Stimulated activated CD8-positive, alpha-beta memory T cell treated with anti-CD3 and anti-CD28 coated beads, Interleukin-2, amount 100 ng/mL, for 1 hour (primary cell): ENCODE results near the gene ELL2.

Experiments used
- DNase-seq, 2 donors: peaks; one replicate each; pipeline ENCODE4 v3.0.0-alpha.2; 2020; ENCODE audit warnings: low read depth in 2 of 2

Gene ELL2

DNA sequence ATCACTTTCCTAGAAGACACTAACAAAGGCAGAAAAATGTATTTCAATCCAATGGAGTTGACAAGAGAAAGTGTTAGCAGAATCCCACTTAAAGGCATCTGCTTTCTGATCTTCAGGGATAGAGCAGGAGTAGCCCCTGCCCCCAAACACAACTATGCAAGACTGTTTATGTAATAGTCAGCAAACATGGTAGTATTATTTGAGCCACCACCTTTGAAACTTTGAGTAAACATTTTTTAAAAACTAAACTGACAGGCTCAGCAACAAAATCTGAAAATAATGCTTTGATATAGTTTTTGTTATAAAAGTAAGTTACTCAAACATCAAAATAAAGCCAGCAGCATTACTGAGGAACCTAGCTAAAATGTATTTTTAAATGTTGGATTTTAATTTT is 4.8 kb downstream of the ELL2 start:
- no peak for DNase-seq

DNA sequence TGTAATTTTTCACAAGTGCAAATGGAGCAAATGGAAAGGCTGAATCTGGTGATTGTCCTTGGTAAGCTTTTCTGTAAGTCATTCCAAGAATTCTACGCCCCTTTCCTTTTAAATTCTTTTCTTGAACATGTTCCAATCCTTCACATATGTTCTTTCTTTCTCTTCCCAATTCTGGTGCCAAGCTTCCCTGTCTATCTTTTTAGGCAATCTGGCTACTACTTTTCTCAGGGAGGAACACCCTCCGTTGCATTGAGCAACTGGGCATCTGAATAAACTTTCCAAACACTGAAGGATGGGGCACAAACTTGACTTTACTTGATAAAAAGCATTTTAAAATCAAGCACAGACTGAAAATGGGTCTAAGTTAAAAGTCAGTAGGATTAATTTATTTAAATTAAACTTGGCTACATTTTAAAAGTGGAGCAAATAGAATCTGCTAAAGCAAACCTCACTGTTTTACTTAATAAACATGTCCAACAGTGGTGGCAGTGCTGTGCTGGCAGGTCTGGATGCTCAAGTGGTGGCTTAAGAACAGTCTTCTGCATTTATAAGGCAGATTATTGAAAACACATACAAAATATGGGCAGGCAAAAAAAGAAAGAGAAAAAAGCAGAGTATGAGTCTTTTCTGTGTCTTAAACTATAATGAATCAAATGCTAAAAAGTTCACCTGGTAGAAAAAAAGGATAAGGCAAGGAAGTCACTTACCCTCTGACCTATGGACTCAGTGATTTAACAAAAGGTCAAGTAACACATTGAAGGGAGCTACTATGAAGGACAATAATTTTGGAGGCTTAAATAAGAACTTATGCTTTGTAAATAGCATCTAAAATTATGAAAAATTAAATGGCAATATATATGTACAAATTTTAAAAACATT is 5.4 kb downstream of the ELL2 start:
- no peak for DNase-seq

DNA sequence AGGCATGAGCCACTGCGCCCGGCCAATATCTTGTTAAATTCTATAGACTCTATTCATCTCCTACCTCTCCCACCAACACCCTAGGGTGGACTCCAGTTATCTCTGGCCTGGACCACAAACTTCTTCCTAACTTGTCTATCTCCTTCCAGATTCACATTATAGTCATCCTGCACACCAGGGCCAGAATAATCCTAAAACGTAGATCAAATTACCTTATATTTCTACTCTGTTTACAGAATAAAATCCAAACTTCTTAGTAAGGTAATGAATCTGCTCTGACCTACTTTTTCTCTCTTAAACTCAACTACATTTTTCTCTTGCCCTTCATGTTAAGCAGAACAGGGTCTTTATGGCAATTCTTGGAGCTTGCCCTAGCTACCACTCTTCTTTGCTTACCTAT is 6.9 kb downstream of the ELL2 start:
- no peak for DNase-seq

DNA sequence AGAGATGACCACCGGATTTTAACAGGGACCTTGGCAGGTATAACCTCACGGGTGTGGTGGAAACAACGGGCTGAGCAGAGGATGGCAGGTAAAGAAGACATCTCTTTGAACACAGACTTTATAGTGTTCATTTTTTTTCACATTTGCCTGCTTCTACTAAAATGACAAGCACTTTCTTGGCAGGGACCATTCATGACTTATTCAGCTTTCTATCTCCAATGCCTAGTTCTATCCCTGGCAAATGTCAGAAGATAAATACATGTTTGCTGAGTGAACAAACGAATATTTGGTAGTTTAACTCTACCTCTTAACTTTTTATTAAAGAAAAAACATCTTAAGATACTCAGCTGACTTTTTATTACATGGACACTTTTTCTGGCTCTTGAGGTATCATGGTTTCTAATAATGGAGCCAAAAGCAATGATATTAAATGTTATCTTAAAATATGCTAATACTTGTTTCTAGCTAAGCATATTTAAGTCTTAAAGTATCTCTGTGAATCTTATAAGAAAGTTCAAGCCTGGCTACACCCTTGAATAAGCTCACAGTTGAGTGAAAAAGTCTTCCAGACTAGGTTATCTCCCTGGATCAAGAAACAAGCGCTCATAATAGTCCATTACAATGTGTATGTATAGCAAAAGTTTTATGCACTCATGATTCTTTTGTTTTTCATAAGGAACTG is 8.5 kb downstream of the ELL2 start:
- no peak for DNase-seq

DNA sequence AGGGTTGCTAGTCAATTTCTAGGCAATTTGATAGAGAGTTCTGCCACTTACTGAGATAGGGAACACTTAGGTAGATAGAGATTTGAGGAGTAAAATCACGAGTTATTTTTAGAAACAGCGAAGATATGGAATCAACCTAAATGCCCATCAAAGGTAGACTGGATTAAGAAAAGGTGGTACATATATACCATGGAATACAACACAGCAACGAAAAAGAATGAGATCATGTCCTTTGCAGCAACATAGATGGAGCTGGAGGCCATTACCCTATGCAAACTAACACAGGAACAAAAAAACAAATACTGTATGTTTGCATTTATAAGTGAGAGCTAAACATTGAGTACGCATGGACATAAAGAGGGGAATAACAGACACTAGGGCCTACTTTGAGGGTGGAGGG is 9.7 kb downstream of the ELL2 start:
- DNase-seq, result no peak

DNA sequence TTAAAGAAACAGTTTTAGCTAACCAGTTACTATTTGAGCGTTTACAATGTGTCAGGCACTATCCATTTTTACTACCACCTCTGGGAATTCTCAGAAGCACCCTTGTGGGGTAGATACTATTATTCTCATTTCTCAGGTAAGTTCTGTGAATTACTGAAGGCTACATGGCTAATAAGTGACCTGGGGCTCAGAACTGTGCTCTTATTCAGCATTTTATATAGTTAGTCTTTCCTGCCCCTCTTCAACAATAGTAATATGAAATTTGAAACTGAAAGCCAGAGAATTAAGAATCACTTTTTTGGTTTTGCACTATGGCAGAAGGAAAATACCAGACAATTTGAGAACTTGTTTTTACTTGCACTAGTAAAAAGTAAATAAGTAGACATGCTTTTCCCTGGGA is 11.8 kb downstream of the ELL2 start:
- DNase-seq, result no peak

DNA sequence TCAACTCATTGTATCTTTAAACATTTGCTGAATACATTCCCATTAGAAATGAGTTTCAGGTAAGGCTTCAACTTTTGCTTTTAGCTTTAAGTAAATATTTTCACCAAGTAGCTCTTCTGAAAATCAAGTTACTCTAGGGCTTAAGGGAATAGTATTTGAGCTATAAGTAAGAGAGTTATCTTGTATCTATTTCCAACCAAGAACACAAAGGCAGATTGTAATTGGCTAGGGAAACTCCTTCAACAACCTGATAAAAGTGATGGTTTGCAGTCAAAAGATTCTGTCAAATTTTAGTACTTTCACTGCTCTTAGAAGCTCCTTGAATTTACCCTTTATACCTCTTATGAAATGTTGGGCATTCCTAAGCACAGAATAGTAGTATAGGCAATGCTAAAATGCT is 13.0 kb downstream of the ELL2 start:
- DNase-seq, result no peak

DNA sequence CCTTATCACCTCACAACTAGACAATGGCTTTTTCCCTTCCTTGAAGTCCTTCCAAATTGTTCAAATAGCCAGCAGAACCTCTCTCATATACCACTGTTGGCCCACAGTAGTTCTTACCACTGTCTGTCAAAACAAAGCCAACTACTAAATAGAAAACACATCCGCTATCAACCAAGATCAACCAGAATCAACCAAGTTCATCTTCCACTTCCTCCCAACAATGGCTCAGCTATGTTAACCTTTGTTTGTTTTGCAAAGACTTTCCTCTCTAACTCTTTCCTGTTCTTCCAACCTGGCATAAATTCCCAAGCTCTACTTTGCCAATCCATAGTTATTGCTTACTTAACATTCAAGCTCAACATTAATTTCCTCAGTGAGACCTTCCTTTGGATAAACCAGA is 15.2 kb downstream of the ELL2 start:
- DNase-seq, result no peak

DNA sequence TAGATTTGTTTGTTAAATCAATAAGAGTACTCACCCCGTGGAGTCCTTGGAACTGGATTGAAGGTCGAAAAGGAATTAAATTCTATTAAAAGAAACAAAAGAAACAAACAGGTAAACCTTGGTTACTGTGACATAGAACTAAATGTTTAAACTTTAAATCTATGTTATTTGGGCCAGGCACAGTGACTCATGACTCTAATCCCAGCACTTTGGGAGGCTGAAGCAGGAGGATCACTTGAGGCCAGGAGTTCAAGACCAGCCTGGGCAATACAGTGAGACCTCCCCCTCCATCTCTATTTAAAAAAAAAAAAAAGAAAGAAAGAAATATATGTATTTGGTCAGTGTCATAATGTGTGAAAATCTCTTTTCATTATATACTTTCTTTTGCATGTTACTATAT is 18.7 kb downstream of the ELL2 start:
- DNase-seq, result no peak

DNA sequence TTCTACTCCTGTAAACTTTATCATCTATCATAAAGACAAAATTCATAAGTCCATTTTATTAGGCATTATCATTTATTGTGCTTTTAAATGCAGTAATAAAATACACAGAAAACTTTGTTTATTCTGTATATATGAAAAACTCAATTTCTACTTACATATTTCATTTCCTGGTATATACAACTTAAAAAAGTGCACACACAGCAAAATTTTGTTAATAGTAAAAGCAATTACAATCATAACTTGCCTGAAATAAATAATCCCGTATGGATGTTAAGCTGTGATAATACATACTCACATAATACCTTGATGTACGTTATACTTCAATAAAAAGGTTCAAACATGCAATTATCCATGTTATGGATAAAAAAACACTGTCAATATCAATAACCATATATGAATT is 19.2 kb downstream of the ELL2 start:
- DNase-seq, result no peak

DNA sequence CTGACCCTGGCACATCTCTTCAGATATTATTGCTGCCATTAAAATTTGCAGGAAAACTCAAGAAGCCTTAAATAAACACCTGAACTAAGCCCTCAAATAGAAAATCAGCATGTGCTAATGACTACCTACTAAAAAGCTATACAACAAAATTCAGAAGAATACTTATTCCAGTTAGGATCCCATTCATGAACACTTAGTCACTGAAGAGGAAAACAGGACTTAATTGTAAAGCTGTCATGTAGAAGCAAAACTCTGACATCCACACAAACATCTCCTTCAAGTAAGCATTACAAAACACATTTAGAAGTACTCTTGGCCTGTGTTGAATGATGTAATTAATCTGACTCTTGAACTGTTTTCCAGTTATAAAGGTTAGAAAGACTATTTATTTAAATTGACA is 19.9 kb downstream of the ELL2 start:
- no peak for DNase-seq

DNA sequence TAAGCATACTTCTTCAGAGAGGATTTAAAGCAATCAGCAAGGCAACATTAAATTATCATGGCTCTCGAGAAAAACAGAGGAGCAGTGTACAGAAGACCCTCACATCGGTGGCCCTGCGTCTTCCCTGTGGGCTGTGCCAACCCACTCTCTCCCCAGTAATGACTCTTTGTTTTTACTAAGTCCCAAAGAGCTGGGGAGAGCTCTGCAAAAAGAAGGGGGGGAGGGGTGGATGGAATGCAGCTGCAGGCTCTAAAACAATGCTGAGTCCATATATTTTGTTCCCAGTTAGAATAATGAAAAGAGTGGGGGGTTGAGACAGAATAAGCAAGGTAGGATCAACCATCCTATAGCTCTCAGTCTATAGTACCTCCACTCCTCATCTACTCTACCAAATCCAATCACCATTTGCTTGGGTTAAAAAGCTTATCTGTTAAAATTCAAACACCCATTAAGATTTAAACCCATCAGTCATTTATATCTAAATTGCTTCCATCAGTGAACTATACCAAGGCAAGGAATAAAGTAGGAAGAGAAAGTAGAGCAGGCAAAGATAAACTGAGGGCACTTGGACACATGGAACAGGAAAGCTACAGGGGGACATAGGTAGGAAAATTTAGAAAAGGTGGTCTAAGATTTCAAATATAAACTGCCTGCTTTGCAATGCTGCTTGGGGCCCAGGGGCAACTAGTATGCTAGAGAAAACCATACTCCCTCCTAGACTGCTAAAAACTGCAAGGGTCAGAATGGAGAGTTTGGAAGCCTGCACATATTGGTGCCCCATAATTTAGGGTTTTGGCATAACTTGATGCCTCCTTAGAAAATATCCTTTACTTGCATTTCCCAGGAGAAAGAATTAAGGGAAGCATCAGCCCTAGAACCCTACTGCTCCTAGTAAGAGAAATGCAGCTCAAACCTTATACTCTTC is 20.6 kb downstream of the ELL2 start:
- no peak for DNase-seq

DNA sequence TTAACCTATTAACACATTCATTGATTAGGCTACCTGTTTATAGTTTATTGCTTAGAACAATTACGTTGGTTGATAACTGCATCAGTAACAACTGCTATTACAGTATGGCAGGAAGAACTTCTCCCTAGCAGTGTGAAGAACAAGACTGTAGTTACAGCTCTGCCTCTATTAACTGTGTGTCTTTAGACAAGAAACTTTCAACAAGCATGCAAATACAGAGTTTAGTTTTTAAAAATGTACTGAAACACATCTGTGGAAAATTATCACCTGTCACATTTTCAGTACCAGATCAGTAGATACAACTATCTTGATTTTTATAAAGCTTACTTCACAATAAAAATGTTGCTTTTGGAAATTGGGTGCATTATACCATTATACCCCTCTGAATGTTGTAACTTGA is 22.2 kb downstream of the ELL2 start:
- no peak for DNase-seq

DNA sequence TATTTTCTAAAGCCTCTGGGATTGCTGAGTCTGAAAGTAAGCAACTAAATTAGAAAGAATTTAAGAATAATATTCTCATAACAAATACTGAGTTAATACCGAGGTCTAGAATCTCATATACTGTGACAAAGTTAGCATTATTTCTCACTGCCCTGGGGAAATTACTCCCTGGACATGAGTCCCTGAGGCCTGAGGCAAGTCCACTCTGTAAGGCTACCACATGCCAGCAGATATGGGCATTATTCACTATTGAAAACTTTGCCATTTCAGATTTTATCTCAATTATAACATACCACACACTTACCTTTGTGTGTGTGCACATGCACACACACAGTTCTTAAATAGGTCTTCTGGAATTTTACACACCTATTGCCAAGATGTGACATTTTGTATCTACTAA is 22.9 kb downstream of the ELL2 start:
- DNase-seq, result no peak

DNA sequence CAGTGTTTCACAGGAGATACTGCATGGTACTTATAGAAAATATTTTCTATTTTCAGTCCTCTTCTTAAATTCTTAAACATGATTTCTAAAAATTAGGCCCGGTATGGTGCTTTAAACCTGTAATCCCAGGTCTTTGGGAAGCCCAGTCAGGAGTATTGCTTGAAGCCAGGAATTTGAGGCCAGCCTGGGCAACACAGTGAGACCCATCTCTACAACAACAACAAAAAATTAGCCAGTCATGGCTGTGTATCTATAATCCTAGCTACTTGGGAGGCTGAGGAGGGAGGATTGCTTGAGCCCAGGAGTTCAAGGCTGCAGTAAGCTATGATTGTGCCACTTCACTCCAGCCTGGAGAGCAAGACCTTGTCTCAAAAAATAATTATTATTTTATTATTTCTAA is 23.3 kb downstream of the ELL2 start:
- DNase-seq, result no peak

DNA sequence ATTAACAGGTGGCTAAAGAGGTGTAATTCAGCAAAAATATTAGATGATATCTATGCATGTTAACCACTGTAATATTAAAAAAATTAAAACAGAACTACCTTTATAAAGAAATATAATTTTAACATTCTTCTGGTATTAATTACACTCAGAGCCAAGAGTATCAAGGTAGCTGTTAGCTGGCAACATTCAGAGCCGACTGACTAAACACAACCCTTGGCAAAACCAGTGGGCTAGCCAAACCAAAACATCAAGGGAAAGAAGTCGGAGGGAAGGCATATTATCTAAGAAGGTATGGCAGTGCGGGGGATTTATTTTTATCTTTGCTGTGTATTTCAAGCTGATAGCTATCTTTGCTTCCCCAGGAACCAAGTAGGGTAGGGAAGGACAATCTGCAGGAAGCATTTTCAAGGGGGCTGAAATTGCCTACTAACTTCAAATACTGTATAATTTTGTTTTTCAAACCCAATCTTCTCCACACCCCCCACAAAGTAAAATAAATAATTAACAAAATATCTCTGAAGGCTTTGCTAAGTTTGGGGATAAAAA is 24.0 kb downstream of the ELL2 start:
- DNase-seq, result no peak

DNA sequence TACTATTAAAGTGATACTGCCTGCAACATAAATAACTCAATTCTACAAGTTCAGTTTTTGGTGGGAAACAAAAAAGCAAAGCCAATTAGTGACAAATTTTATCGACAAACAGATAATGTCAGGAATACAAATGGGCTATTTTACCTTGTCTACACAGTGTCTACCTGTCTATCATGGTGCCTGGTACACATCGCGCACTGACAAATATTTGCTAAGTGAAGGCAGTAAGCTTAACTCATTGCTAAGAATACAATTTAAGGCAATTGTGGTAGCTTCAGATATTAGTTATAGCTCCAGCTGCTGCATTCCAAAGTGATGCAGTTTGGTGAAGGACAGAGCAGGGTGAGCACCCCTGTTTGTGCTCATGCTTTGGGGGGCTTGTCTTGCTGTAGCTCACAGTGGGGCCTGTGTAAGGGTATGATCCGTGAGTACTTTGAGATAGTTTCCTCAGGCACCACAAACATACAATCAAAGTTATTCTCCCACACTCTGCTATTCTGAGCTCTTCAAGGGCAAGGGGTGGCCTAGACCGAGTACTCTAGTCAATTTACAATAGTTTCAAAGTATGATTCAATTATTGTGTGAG is 24.7 kb downstream of the ELL2 start:
- DNase-seq, result no peak

DNA sequence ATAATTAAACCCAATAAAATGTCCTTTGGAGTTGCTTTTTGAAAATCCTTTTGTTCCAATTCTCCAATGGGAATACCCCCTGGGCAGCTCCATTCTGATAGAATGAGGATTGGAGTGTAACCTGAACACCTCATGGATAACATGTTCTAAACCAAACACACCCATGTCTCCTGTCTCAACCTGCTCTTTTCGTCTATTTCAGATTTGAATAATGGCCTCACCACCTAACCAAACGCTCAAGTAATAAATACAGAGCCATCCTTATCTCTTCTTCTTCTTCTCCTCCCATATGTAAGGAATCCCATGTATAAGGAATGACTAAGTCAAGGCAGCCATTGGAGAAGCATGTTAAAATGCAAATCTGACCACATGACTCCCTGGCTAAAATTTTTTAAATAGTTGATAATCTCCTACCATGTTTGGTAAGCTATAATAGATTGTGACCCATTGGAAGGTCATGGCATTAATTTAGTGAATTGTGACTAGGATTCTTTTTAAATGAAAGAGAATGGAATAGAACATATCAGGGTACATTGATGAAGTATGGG is 26.0 kb downstream of the ELL2 start:
- no peak for DNase-seq

DNA sequence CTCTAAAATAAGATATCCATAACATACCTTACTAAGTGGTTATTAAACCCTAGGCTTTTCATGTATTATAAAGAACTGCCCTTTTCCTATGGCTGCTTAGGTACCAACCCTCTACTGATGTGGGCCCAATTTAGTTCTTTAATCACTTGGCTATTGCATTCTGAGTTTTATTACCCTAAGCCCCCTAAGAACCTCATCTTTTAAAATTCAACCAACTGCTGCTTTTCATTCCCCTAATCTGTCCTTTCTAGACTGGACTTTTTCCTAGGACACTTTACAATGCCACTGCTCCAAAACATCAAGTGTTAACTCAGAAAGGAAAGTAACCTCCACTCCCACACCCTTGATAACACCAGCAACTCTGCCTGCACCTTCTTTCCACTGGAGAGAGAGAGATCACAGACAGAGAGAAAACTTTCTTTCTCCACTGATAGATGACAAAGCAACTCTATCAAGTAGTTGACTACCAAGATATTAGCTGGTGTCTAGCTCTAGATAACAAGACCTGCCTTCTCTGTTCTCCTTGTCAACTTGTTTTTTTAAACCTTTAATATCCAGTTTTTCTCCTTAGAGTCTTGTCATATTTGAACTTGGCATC is 27.3 kb downstream of the ELL2 start:
- no peak for DNase-seq

DNA sequence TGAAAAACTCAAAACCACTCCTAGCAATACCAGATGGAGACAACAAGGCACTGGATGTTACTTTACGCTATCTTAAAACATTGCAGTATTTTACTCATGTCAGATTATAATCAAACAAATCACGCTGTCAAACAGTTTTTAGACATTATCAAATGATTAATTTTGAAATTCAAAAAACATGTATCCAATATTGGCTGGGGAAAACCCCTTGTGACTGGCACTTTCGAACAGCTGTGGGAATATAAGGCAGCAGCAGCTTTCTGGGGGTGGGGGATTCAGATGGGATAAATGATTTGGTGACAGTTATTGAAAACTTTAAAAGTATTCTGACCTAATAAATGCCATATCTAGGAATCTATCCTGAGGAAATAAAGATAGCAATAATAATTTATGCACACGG is 28.7 kb downstream of the ELL2 start:
- DNase-seq, result no peak
